ENCODE data around the gene RALGDS. TPM values are rescaled to one million over a fixed set of nuclear protein-coding genes. Genes with fewer than 3 reads are reported as not detected.
A peak's percentile ranks its signal among the peaks of the same experiment; 100 is the strongest.

The RALGDS gene
- total RNA-seq, 3 donors from 2014 or later: 38.3 to 59.4 (median 44.2) TPM

GRCh38 chr9:133167096-133167730 lies 46.2 kb upstream of the RALGDS start:
- H3K9me3 ChIP-seq: no peaks in the 10 kb centered on the region
- no peak for TF ChIP-seq CTCF (IDR thresholded peaks at IDR 0.05)

GRCh38 chr9:133166392-133166791 lies 45.4 kb upstream of the RALGDS start:
- H3K4me3 ChIP-seq: no peak overlapping the region
- H3K4me1 ChIP-seq (ENCODE audit: low read depth): peaks cover 10% of the 10 kb centered on the region
- TF ChIP-seq CTCF (IDR thresholded peaks at IDR 0.05): no peak
- DNase-seq (no peak), ATAC-seq (no peak)
- intact Hi-C loops (cut with DNase I, micrococcal nuclease): no loop called here
- H3K9me3 ChIP-seq: no peaks in the 10 kb centered on the region
- H3K36me3 ChIP-seq (ENCODE audit: low read depth): no peaks in the 10 kb centered on the region

More at GRCh38 chr9:133167096-133167730, 46.2 kb upstream of the RALGDS start:
- peaks cover 10% of the 10 kb centered on the region for H3K4me1 ChIP-seq (ENCODE audit: low read depth)
- H3K36me3 ChIP-seq (ENCODE audit: low read depth): no peaks in the 10 kb centered on the region
- ATAC-seq (no peak), DNase-seq (no peak)
- H3K4me3 ChIP-seq: no peak overlapping the region
- intact Hi-C loops (cut with DNase I, micrococcal nuclease): no loop called here

- H3K4me1 ChIP-seq (ENCODE audit: low read depth): peaks cover 10% of the 10 kb centered on the region
- H3K9me3 ChIP-seq: no peaks in the 10 kb centered on the region
- DNase-seq (no peak), ATAC-seq (no peak)
- intact Hi-C loops (cut with DNase I, micrococcal nuclease): no loop called here
- no peak overlapping the region for H3K4me3 ChIP-seq
- TF ChIP-seq CTCF (IDR thresholded peaks at IDR 0.05): no peak
- no peaks in the 10 kb centered on the region for H3K36me3 ChIP-seq (ENCODE audit: low read depth)
Measured at GRCh38 chr9:133165452-133165730, 44.4 kb upstream of the RALGDS start.

GRCh38 chr9:133164191-133164590 lies 43.2 kb upstream of the RALGDS start:
- Histone ChIP-seq H3K9me3 (no peaks in the 10 kb centered on the region), H3K4me3 (no peak overlapping the region), H3K36me3 (ENCODE audit: low read depth) (no peaks in the 10 kb centered on the region), H3K4me1 (ENCODE audit: low read depth) (peaks cover 10% of the 10 kb centered on the region)
- no peak for DNase-seq
- no peak for TF ChIP-seq CTCF (IDR thresholded peaks at IDR 0.05)
- no peak for ATAC-seq
- intact Hi-C loops (cut with DNase I, micrococcal nuclease): no loop called here

GRCh38 chr9:133163504-133164172 lies 42.6 kb upstream of the RALGDS start, which contains the start of gene GBGT1:
Gene GBGT1 (minus strand): TSS chr9:133163914. CDS start chr9:133162412, 1,502 bp downstream.
- no peak for TF ChIP-seq CTCF (IDR thresholded peaks at IDR 0.05)
- ATAC-seq (peak; percentile 70), DNase-seq (peak; percentile 74 to 80 (median 77))
- H3K9me3 ChIP-seq: no peaks in the 10 kb centered on the region
- intact Hi-C loops (cut with DNase I, micrococcal nuclease): no loop called here
- no peaks in the 10 kb centered on the region for H3K36me3 ChIP-seq (ENCODE audit: low read depth)
- H3K4me1 ChIP-seq (ENCODE audit: low read depth): peaks cover 10% of the 10 kb centered on the region
- peak within 1 kb of the TSS; percentile 2 for H3K4me3 ChIP-seq
